CD4-positive, alpha-beta T cell treated with Interleukin-21 for 1 hour (primary cell): ENCODE data around the gene ARMC7.

Experiments used
- DNase-seq: peaks from one replicate; pipeline ENCODE4 v3.0.0-alpha.2; 2020

The ARMC7 gene

GRCh38 chr17:75078284-75079022 is 31.3 kb upstream of the ARMC7 start:
- DNase-seq, result no peak

GRCh38 chr17:75079023-75079373 is 30.8 kb upstream of the ARMC7 start:
- no peak for DNase-seq

- DNase-seq, result no peak
These were observed 27.9 kb upstream of the ARMC7 start for GRCh38 chr17:75081611-75082540.

GRCh38 chr17:75082683-75083082 is 27.1 kb upstream of the ARMC7 start:
- no peak for DNase-seq

- no peak for DNase-seq
These were observed 25.6 kb upstream of the ARMC7 start for GRCh38 chr17:75084039-75084660.

GRCh38 chr17:75086496-75087181 is 23.1 kb upstream of the ARMC7 start:
- DNase-seq, result no peak

- no peak for DNase-seq
These were observed 22.6 kb upstream of the ARMC7 start for GRCh38 chr17:75087182-75087557.

- DNase-seq, result peak; percentile 50
These were observed 22.0 kb upstream of the ARMC7 start, which contains the start of gene SLC16A5 for GRCh38 chr17:75087558-75088453. TSS of gene SLC16A5 (plus strand) at chr17:75087954. CDS start at chr17:75093637, 5,683 bp downstream.

GRCh38 chr17:75088465-75089417 is 21.0 kb upstream of the ARMC7 start:
- no peak for DNase-seq

- DNase-seq, result no peak
These were observed 18.6 kb upstream of the ARMC7 start for GRCh38 chr17:75090871-75091854.

- no peak for DNase-seq
These were observed 17.9 kb upstream of the ARMC7 start for GRCh38 chr17:75091855-75092327.

GRCh38 chr17:75093548-75094158 is 16.1 kb upstream of the ARMC7 start:
- DNase-seq, result no peak

- DNase-seq, result no peak
These were observed 14.8 kb upstream of the ARMC7 start for GRCh38 chr17:75094871-75095399.

GRCh38 chr17:75096082-75096625 is 13.6 kb upstream of the ARMC7 start:
- no peak for DNase-seq

- DNase-seq, result no peak
These were observed 11.9 kb upstream of the ARMC7 start for GRCh38 chr17:75097865-75098264.

GRCh38 chr17:75098861-75099260 is 10.9 kb upstream of the ARMC7 start:
- no peak for DNase-seq

- no peak for DNase-seq
These were observed 9.7 kb upstream of the ARMC7 start for GRCh38 chr17:75099881-75100595.
